WTC11 (cell line): Measurements from ENCODE around the gene PTPRF. TPM values are rescaled to one million over a fixed set of nuclear protein-coding genes. Genes with fewer than 3 reads are reported as not detected.

Experiments
- ATAC-seq: fragments of 200-7000 bp; cut with Tn5 transposase; 2 replicates; pipeline ENCODE4 v1.10.0; 2021; ENCODE audit warnings: mild to moderate bottlenecking, moderate library complexity
- CTCF ChIA-PET: fragments of 300-600 bp; sonication (Branson Sonifier 250); formaldehyde crosslinking; loops from one replicate; lab custom pipeline; 2021; ENCODE audit warnings: antibody characterized with exemption; lab: Charles Lee
- POLR2A ChIA-PET: fragments of 350-600 bp; sonication (Branson Sonifier 250); formaldehyde crosslinking; loops from one replicate; lab custom pipeline; 2021; ENCODE audit warnings: antibody characterized with exemption; lab: Charles Lee
- DNase-seq: peaks from one replicate; pipeline ENCODE4 v3.0.0; 2021; ENCODE audit warnings: low spot score
- H3K27ac Mint-ChIP-seq: 2 replicates; pipeline ENCODE4 v1.8.0; 2021; ENCODE audit warnings: mixed read lengths
- H3K27me3 Mint-ChIP-seq: 2 replicates; pipeline ENCODE4 v1.8.0; 2021; ENCODE audit warnings: low read depth, mild to moderate bottlenecking, moderate library complexity, mixed read lengths
- H3K36me3 Mint-ChIP-seq: 2 replicates; pipeline ENCODE4 v1.8.0; 2021; ENCODE audit warnings: mixed read lengths
- H3K4me1 Mint-ChIP-seq: 2 replicates; pipeline ENCODE4 v1.8.0; 2022; ENCODE audit warnings: mixed read lengths
- H3K4me3 Mint-ChIP-seq: 2 replicates; pipeline ENCODE4 v1.8.0; 2021; ENCODE audit warnings: mild to moderate bottlenecking, moderate library complexity, mixed read lengths
- H3K9me3 Mint-ChIP-seq: 2 replicates; pipeline ENCODE4 v1.8.0; 2021; ENCODE audit warnings: mixed read lengths
- ARID4B ChIP-seq: sonication (generic); formaldehyde crosslinking; IDR thresholded peaks from 2 replicates; pipeline ENCODE4 v1.8.0; 2023; ENCODE audit warnings: missing genetic modification reagents, mild to moderate bottlenecking, borderline replicate concordance
- GTF2I ChIP-seq: fragments of 250-450 bp; sonication (Bioruptor Pico); conservative IDR thresholded peaks from 2 replicates; pipeline ENCODE4 v1.4.0; 2021; ENCODE audit warnings: mild to moderate bottlenecking
- SOX15 ChIP-seq: fragments of 250-450 bp; sonication (Bioruptor Pico); IDR thresholded peaks from 2 replicates; pipeline ENCODE4 v1.9.0; 2021; ENCODE audit warnings: mild to moderate bottlenecking
- USF1 ChIP-seq: sonication (generic); formaldehyde crosslinking; IDR thresholded peaks from 2 replicates; pipeline ENCODE4 v1.8.0; 2022; ENCODE audit warnings: mild to moderate bottlenecking, missing genetic modification reagents
- ZBTB21 ChIP-seq: sonication (generic); formaldehyde crosslinking; IDR thresholded peaks from 2 replicates; pipeline ENCODE4 v1.8.1; 2023; ENCODE audit warnings: mild to moderate bottlenecking, missing genetic modification reagents, borderline replicate concordance
- ZNF138 ChIP-seq: sonication (generic); formaldehyde crosslinking; conservative IDR thresholded peaks from 2 replicates; pipeline ENCODE4 v1.8.1; 2022; ENCODE audit warnings: mild to moderate bottlenecking, moderate library complexity, missing genetic modification reagents
- ZNF671 ChIP-seq: fragments of 250-450 bp; sonication (Bioruptor Pico); IDR thresholded peaks from 2 replicates; pipeline ENCODE4 v1.8.0; 2021; ENCODE audit warnings: mild to moderate bottlenecking
- total RNA-seq: library from RNA; stranded (reverse); gene quantifications from 3 replicates; pipeline ENCODE4 v1.2.3, GENCODE V29; 2021
- TF ChIP-seq, protein P1 (sequence below): sonication (generic); formaldehyde crosslinking; IDR thresholded peaks from 2 replicates; pipeline ENCODE4 v1.8.1; 2022; ENCODE audit warnings: missing genetic modification reagents, borderline replicate concordance
- TF ChIP-seq, protein P2 (sequence below): sonication (generic); formaldehyde crosslinking; IDR thresholded peaks from 2 replicates; pipeline ENCODE4 v1.8.1; 2023; ENCODE audit warnings: mild to moderate bottlenecking, missing genetic modification reagents, moderate library complexity

Gene PTPRF
- total RNA-seq, 1 experiment from 2014 or later = 248 TPM

DNA sequence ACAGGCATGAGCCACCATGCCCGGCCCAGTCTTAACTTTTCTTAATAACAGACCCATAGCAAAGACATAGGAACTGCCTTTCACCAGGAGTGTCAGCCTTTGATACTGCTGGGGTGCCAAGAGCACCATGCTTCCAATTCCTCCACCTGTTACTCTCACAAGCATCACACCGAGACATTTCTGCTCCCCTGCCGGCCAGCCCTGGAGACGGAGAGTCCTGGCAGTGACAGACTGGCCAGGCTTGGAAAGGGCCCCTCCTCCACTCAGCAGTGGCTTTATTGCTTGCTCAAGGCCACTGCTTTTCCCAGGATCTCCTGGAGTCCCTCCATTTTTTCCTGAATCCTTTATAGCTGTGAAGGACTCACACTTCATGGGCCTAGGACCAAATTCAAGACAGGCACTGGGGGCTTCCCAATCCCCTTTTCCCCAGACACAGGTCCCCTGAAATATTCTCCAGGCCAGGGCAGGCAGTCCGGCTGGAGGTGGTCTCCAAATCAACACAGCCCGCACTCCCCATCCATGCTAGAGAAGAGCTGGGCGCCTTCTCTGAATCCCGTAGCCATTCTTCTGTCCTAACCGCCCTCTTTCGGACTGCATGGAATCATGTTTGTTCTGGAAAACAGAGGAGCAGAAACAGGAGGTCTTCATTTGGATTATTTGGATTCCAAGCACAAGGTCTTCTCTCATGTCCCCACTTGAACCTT is 25.5 kb upstream of the PTPRF start (continued):
- TF ChIP-seq, protein P1, sequence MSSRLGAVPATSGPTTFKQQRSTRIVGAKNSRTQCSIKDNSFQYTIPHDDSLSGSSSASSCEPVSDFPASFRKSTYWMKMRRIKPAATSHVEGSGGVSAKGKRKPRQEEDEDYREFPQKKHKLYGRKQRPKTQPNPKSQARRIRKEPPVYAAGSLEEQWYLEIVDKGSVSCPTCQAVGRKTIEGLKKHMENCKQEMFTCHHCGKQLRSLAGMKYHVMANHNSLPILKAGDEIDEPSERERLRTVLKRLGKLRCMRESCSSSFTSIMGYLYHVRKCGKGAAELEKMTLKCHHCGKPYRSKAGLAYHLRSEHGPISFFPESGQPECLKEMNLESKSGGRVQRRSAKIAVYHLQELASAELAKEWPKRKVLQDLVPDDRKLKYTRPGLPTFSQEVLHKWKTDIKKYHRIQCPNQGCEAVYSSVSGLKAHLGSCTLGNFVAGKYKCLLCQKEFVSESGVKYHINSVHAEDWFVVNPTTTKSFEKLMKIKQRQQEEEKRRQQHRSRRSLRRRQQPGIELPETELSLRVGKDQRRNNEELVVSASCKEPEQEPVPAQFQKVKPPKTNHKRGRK = no peak
- TF ChIP-seq, protein P2, sequence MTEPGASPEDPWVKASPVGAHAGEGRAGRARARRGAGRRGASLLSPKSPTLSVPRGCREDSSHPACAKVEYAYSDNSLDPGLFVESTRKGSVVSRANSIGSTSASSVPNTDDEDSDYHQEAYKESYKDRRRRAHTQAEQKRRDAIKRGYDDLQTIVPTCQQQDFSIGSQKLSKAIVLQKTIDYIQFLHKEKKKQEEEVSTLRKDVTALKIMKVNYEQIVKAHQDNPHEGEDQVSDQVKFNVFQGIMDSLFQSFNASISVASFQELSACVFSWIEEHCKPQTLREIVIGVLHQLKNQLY (CRISPR knock-in tag) = no peak
- no peak for TF ChIP-seq ZNF138 (CRISPR knock-in tag)
- TF ChIP-seq SOX15 (CRISPR knock-in tag) = no peak

DNA sequence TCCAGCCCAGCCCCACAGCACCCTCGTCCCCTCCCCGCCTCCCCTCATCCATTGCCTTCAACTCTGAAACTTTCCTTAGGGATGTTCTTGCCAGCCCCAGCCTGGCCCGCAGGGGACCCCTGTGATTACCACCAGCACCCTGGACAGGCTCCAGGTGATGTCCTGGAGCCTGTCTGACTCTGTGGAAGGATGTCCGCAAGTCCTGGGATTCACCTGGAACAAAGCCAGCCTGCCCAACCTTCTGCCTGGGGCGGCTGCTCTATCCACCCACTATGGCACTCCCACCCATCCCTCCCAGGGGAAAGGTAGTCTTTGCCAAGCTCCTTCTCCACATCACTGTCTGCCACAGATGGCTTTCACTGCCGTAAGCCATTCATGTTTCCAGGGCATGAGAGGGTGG is 24.4 kb upstream of the PTPRF start:
- POLR2A ChIA-PET = no interaction called here

More for the DNA sequence above, 24.4 kb upstream of the PTPRF start:
- TF ChIP-seq ARID4B = no peak
- no peak for TF ChIP-seq ZBTB21 (CRISPR knock-in tag)
- TF ChIP-seq ZNF671 (CRISPR knock-in tag) = no peak
- no peak for TF ChIP-seq USF1 (CRISPR knock-in tag)
- no peak for TF ChIP-seq GTF2I (CRISPR knock-in tag)
- DNase-seq = no peak
- CTCF ChIA-PET = no interaction called here
- Mint-ChIP-seq H3K4me1 (0 out of 2 replicates have a peak, but pooled peaks cover 2% of the 10 kb centered on the region), H3K27ac (no peak overlapping the region), H3K4me3 (no peak overlapping the region), H3K27me3 (peaks cover 4% of the 10 kb centered on the region; the same call in 1 of the 2 replicates), H3K36me3 (peaks cover 2% of the 10 kb centered on the region; the same call in 1 of the 2 replicates), H3K9me3 (peaks cover 1% of the 10 kb centered on the region)
- no peak for ATAC-seq
